NCI-H128 (cell line): ENCODE results near the gene TMEM139.
"Not testable (repeated sequence)": the region's sequence is repeated elsewhere in the genome, so short reads cannot be mapped to it uniquely, and the experiment has no call there.

Source experiments
- DNase-seq: peaks from one replicate; lab custom pipeline; 2025; ENCODE audit not compliant: unreplicated experiment; lab: John Stamatoyannopoulos, UW

TMEM139 gene

GRCh38 chr7:143287935-143288826 lies 3.4 kb downstream of the TMEM139 start, which contains the start of gene CASP2:
Gene CASP2 (plus strand): TSS chr7:143288351. CDS start chr7:143288456, 105 bp downstream.
- peak; percentile 69 for DNase-seq

- DNase-seq = no peak
These were observed 4.1 kb downstream of the TMEM139 start for GRCh38 chr7:143288836-143289235.

- no peak for DNase-seq
These were observed 4.7 kb downstream of the TMEM139 start for GRCh38 chr7:143289421-143289820.

- DNase-seq = not testable (repeated sequence)
These were observed 5.1 kb downstream of the TMEM139 start for GRCh38 chr7:143289888-143290287.

- DNase-seq = no peak
These were observed 5.5 kb downstream of the TMEM139 start for GRCh38 chr7:143290293-143290692.

- no peak for DNase-seq
These were observed 8.1 kb downstream of the TMEM139 start for GRCh38 chr7:143292876-143293275.

GRCh38 chr7:143295870-143296269 lies 11.1 kb downstream of the TMEM139 start:
- DNase-seq = no peak

- DNase-seq = no peak
These were observed 11.9 kb downstream of the TMEM139 start for GRCh38 chr7:143296686-143297085.

- no peak for DNase-seq
These were observed 14.6 kb downstream of the TMEM139 start for GRCh38 chr7:143299346-143299745.

- DNase-seq = no peak
These were observed 15.1 kb downstream of the TMEM139 start for GRCh38 chr7:143299840-143300239.

GRCh38 chr7:143300959-143301935 lies 16.5 kb downstream of the TMEM139 start:
- DNase-seq = no peak

GRCh38 chr7:143303733-143304132 lies 19.0 kb downstream of the TMEM139 start:
- DNase-seq = no peak

- no peak for DNase-seq
These were observed 20.2 kb downstream of the TMEM139 start for GRCh38 chr7:143304938-143305337.

- no peak for DNase-seq
These were observed 20.8 kb downstream of the TMEM139 start for GRCh38 chr7:143305423-143306070.

- DNase-seq = no peak
These were observed 23.9 kb downstream of the TMEM139 start for GRCh38 chr7:143308632-143309031.

GRCh38 chr7:143314127-143314526 lies 29.4 kb downstream of the TMEM139 start:
- no peak for DNase-seq

GRCh38 chr7:143315776-143316175 lies 31.0 kb downstream of the TMEM139 start, which contains the start of gene CLCN1:
Gene CLCN1 (plus strand): TSS chr7:143316111. CDS start chr7:143316213, 102 bp downstream.
- DNase-seq = no peak

GRCh38 chr7:143316492-143316891 lies 31.7 kb downstream of the TMEM139 start:
- no peak for DNase-seq

- DNase-seq = no peak
These were observed 33.9 kb downstream of the TMEM139 start for GRCh38 chr7:143318661-143319060.

- DNase-seq = no peak
These were observed 35.9 kb downstream of the TMEM139 start for GRCh38 chr7:143320620-143321019.

- DNase-seq = no peak
These were observed 36.5 kb downstream of the TMEM139 start for GRCh38 chr7:143321242-143321641.
